Gastroesophageal sphincter (tissue), 4 donors: Measurements from ENCODE around the gene TMEM60. TPM values are rescaled to one million over a fixed set of nuclear protein-coding genes. Genes with fewer than 3 reads are reported as not detected.

Source experiments
- ATAC-seq: fragments of 150-250 bp; one replicate; pipeline ENCODE4 v1.9.1; 2016; ENCODE audit warnings: mild to moderate bottlenecking, moderate library complexity
- H3K27ac ChIP-seq, 4 donors: fragments of 200-600 bp; sonication (generic) in 3 of 4; 1 replicate in 3 of 4; 2 replicates in 1 of 4; pipeline ENCODE4 v1.5.1; 2016 to 2019
- H3K27me3 ChIP-seq: fragments of 200-600 bp; sonication (generic); one replicate; pipeline ENCODE4 v1.5.1; 2019
- H3K36me3 ChIP-seq, 2 donors: fragments of 200-600 bp; sonication (generic); one replicate each; pipeline ENCODE4 v1.5.1; 2019; ENCODE audit warnings: control low read depth in 1 of 2
- H3K4me1 ChIP-seq, 3 donors: fragments of 200-600 bp; sonication (generic); 1 replicate in 2 of 3; 2 replicates in 1 of 3; pipeline ENCODE4 v1.5.1; 2016 to 2019; ENCODE audit warnings: control low read depth in 2 of 3
- H3K4me3 ChIP-seq, 2 donors: fragments of 200-600 bp; sonication (generic); one replicate each; pipeline ENCODE4 v1.5.1; 2019; ENCODE audit warnings: mild to moderate bottlenecking in 1 of 2, moderate library complexity in 1 of 2
- H3K9me3 ChIP-seq, 3 donors: fragments of 200-600 bp; sonication (generic); one replicate each; pipeline ENCODE4 v1.5.1; 2017 to 2019; ENCODE audit warnings: control low read depth in 2 of 3
- EP300 ChIP-seq: sonication (generic); formaldehyde crosslinking; IDR thresholded peaks from one replicate; pipeline ENCODE4 v1.6.1; 2017; ENCODE audit warnings: antibody characterized with exemption, mild to moderate bottlenecking
- POLR2A ChIP-seq, 2 donors: fragments of 450-650 bp; IDR thresholded peaks; one replicate each; pipeline ENCODE4 v1.6.1; 2017; ENCODE audit warnings: antibody characterized with exemption in 2 of 2, mild to moderate bottlenecking in 2 of 2, moderate library complexity in 1 of 2
- POLR2AphosphoS5 ChIP-seq: sonication (generic); formaldehyde crosslinking; IDR thresholded peaks from one replicate; pipeline ENCODE4 v1.6.1; 2017; ENCODE audit warnings: antibody characterized with exemption
- WGBS, 2 donors: methylation state at CpG; one replicate each; pipeline ENCODE4 v1.1.5; 2018; ENCODE audit warnings: low coverage in 1 of 2; 5-methylcytosine and 5-hydroxymethylcytosine counted together
- total RNA-seq, 4 donors: library from RNA; depleted of rRNA; stranded (reverse); fragments of >200 nt; gene quantifications; one replicate each; pipeline ENCODE4 v1.1.0, GENCODE V29; 2016
- TF ChIP-seq, protein P1 (sequence below), 4 experiments: fragments of 200-600 bp in 2 of 4; fragments of 450-650 bp in 2 of 4; sonication (generic) in 1 of 4; IDR thresholded peaks; one replicate each; pipeline ENCODE4 v1.5.1; 2017 to 2019; ENCODE audit warnings: antibody characterized with exemption in 4 of 4, mild to moderate bottlenecking in 2 of 4, moderate library complexity in 2 of 4

The TMEM60 gene, protein sequence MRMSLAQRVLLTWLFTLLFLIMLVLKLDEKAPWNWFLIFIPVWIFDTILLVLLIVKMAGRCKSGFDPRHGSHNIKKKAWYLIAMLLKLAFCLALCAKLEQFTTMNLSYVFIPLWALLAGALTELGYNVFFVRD
- 10 to 100 TPM; 10.6 to 15.7 (median 13.9) TPM for total RNA-seq

DNA sequence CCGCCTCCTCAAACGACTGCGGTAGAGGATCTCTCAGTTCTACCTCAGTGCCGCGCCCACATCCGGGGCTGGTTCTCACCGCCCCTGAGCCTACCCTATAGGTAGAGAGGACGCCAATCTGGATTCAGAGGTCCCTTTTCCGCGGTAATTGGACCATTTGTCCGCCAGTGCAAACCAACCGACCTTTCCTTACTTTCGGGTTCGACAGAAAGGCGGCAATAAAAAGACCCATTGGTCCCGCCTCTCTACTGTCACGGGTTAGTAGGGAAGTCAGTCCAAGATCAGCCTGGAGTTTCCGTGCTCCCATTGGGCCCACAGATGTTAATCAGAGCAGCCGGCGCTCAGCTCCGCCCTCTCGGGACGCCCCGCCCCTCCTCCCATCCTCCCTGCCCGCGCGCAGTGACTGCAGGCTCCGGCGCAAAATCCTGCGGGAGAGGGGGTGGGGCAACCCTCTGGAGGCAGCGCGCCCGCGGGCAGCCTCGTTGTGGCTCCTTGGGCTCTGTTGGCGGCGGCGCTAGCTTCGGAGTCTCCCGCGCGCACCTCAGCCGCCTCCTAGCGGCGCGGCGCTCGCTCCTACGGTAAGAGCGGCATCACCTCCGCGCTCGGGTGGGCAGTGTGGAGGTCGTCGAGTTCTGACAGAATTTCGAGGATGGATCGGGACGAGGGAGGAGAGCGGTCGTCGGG, at the start of gene TMEM60, which contains the start of gene PHTF2:
Gene TMEM60 (minus strand): TSS at position 41 of the 684 bp plus-strand sequence. CDS start 4,061 bp downstream, outside the sequence.
Gene PHTF2 (plus strand): TSS at position 380 of the 684 bp plus-strand sequence.
- Histone ChIP-seq H3K9me3 (no peaks in the 10 kb centered on the region), H3K4me3 (peak within 1 kb of the TSS; percentile 81 to 88), H3K27me3 (no peaks in the 10 kb centered on the region), H3K27ac (peak within 1 kb of the TSS; percentile 68 to 93 (median 90)), H3K4me1 (peaks cover 0 to 65% (median 7%) of the 10 kb centered on the region in 3 donors), H3K36me3 (peaks cover 0 to 17% of the 10 kb centered on the region in 2 donors)
- ATAC-seq = peak; percentile 97
- WGBS, 2 donors = 0 to 1% methylated on average over 12 to 26 of the region's 61 CpGs
- TF ChIP-seq POLR2A (IDR thresholded peaks at IDR 0.05) (peak; percentile 69 to 74), POLR2AphosphoS5 (peak; percentile 87), EP300 (no peak)
- TF ChIP-seq, protein P1, sequence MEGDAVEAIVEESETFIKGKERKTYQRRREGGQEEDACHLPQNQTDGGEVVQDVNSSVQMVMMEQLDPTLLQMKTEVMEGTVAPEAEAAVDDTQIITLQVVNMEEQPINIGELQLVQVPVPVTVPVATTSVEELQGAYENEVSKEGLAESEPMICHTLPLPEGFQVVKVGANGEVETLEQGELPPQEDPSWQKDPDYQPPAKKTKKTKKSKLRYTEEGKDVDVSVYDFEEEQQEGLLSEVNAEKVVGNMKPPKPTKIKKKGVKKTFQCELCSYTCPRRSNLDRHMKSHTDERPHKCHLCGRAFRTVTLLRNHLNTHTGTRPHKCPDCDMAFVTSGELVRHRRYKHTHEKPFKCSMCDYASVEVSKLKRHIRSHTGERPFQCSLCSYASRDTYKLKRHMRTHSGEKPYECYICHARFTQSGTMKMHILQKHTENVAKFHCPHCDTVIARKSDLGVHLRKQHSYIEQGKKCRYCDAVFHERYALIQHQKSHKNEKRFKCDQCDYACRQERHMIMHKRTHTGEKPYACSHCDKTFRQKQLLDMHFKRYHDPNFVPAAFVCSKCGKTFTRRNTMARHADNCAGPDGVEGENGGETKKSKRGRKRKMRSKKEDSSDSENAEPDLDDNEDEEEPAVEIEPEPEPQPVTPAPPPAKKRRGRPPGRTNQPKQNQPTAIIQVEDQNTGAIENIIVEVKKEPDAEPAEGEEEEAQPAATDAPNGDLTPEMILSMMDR (IDR thresholded peaks at IDR 0.05) = peak in 3 of 4 experiments; percentile 50 to 82 (median 70)

DNA sequence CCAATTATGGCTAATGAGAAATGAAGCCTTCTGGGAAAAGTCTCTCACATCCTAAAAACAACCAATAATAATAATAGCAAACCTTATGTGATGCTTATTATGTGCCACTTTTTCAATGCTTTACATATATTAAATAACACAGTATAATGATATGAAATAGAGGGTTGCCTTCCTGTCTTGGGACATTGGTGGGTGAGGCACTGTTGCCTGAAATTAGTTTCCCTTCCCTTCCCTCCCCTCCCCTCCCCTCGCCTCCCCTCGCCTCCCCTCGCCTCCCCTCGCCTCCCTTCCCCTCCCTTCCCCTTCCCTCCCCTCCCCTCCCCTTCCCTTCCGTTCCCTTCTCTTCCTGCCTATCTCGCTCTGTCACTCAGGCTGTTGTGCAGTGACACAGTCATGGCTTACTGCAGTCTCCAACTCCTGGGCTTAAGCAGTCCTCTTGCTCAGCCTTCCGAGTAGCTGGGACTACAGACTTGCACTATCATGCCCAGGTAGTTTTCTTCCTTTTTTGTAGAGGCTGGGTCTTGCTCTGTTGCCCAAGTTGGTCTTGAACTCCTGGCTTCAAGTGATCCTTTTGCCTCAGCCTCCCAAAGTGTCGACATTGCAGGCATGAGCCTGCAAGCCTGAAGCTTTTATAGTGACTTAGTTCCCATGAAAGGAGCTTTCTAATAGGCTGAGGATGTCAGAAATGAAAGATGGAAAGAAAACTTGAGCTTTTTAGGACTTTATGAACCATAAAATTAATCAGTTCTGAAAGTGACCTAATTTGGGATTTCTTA, 48.3 kb upstream of the TMEM60 start:
- TF ChIP-seq EP300 = no peak
- TF ChIP-seq, protein P1 (IDR thresholded peaks at IDR 0.05) = no peak
- TF ChIP-seq POLR2AphosphoS5 = no peak
- TF ChIP-seq POLR2A (IDR thresholded peaks at IDR 0.05) = no peak
- H3K4me3 ChIP-seq = no peak overlapping the region
- 91% methylated on average over 3 of the region's 8 CpGs; no CpG with 5 or more reads in 1 of the 2 donors for WGBS, 2 donors
- H3K27me3 ChIP-seq = no peaks in the 10 kb centered on the region
- no peaks in the 10 kb centered on the region for H3K9me3 ChIP-seq
- H3K4me1 ChIP-seq = no peaks in the 10 kb centered on the region
- no peak overlapping the region for H3K27ac ChIP-seq
- ATAC-seq = no peak
- no peaks in the 10 kb centered on the region for H3K36me3 ChIP-seq

DNA sequence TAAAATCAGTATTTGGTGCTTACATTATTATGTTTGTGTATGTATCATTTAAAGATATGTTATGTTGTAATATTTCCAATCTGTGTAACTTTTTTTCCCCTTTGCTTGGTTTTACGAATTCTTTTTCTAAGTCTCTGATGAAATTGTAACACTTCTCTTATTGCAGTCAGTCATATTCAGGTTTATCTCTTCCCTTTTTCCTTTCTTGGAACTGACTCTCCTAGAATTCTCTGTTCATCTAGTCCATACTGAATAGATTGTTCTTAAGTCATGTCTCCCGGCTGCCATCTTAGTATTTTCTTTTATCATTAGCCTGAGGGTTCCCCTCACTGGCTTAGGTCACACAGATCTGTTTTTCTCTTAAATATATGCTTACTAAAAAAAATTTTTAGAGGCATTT, 45.0 kb upstream of the TMEM60 start:
- Histone ChIP-seq H3K9me3 (no peaks in the 10 kb centered on the region), H3K36me3 (no peaks in the 10 kb centered on the region), H3K4me3 (no peak overlapping the region), H3K27me3 (no peaks in the 10 kb centered on the region), H3K27ac (no peak overlapping the region), H3K4me1 (peaks cover 0 to 4% (median 0%) of the 10 kb centered on the region in 3 donors)
- TF ChIP-seq EP300 (no peak), POLR2A (IDR thresholded peaks at IDR 0.05) (no peak), POLR2AphosphoS5 (no peak)
- TF ChIP-seq, protein P1 (IDR thresholded peaks at IDR 0.05) = no peak
- WGBS, 2 donors = 92 to 95% methylated on average over 2 of the region's 2 CpGs
- ATAC-seq = no peak

DNA sequence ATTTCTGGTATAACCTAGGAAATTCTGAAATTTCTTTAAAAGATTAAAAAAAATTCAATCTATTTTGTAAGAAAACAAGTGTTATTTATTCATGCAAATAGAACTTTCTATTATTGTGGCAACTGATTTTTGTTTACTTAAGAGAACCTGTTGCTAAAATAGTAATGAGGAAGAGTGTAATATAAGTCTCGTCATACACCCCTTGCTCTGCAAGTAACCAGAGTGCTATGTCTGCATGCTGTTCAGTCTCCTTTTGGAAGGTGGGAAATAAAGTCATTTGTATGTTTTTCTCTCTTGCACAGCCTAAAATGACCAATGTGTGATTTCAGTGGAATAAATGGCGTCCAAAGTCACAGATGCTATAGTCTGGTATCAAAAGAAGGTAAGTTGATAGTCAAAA, 41.7 kb upstream of the TMEM60 start:
- ATAC-seq = no peak
- no peak overlapping the region for H3K4me3 ChIP-seq
- H3K27ac ChIP-seq = no peak overlapping the region
- H3K36me3 ChIP-seq = no peaks in the 10 kb centered on the region
- H3K27me3 ChIP-seq = no peaks in the 10 kb centered on the region
- H3K4me1 ChIP-seq = peaks cover 0 to 4% (median 0%) of the 10 kb centered on the region in 3 donors
- TF ChIP-seq, protein P1 (IDR thresholded peaks at IDR 0.05) = no peak
- no peak for TF ChIP-seq EP300
- no peak for TF ChIP-seq POLR2AphosphoS5
- no peak for TF ChIP-seq POLR2A (IDR thresholded peaks at IDR 0.05)
- no peaks in the 10 kb centered on the region for H3K9me3 ChIP-seq
- 84 to 86% methylated on average over 2 of the region's 2 CpGs for WGBS, 2 donors
